OCI-LY3 (cell line): ENCODE measurements around the gene TRERF1.

Experiments used
- H2AFZ ChIP-seq: fragments of 200-600, 300-600 bp; shearing (Covaris generic); 2 replicates; pipeline ENCODE4 v1.6.0; 2014; ENCODE audit warnings: antibody characterized with exemption, low read depth, low read length
- H3K27ac ChIP-seq: fragments of 200-600, 300-600 bp; sonication (generic); 2 replicates; pipeline ENCODE4 v1.5.1; 2014; ENCODE audit warnings: mild to moderate bottlenecking, low read length, moderate library complexity, mixed read lengths
- H3K27me3 ChIP-seq: fragments of 200-600, 300-600 bp; sonication (generic); 2 replicates; pipeline ENCODE4 v1.6.1; 2014; ENCODE audit warnings: low read depth, low read length, mixed read lengths
- H3K36me3 ChIP-seq: fragments of 200-600, 300-600 bp; sonication (generic); replicated peaks from 2 replicates; pipeline ENCODE3; 2014; ENCODE audit warnings: low read depth, low read length, mixed read lengths
- H3K4me1 ChIP-seq: fragments of 300-600, 200-600 bp; sonication (generic); 2 replicates; pipeline ENCODE4 v1.6.1; 2014; ENCODE audit warnings: low read length, mixed read lengths
- H3K4me2 ChIP-seq: fragments of 200-600, 300-600 bp; sonication (generic); 2 replicates; pipeline ENCODE4 v1.6.1; 2014; ENCODE audit warnings: low read length, mixed read lengths
- H3K4me3 ChIP-seq: fragments of 300-600, 200-600 bp; sonication (generic); 2 replicates; pipeline ENCODE4 v1.5.1; 2014; ENCODE audit warnings: antibody characterized with exemption, mild to moderate bottlenecking, low read length, moderate library complexity
- H3K79me2 ChIP-seq: fragments of 300-600, 200-600 bp; shearing (Covaris generic); 2 replicates; pipeline ENCODE4 v1.6.1; 2014; ENCODE audit warnings: mild to moderate bottlenecking, low read length, mixed read lengths
- H3K9ac ChIP-seq: fragments of 300-600, 200-600 bp; shearing (Covaris generic); 2 replicates; pipeline ENCODE4 v1.6.0; 2014; ENCODE audit warnings: mild to moderate bottlenecking, low read length, moderate library complexity
- H3K9me3 ChIP-seq: fragments of 200-600, 300-600 bp; shearing (Covaris generic); 2 replicates; pipeline ENCODE4 v1.6.1; 2014; ENCODE audit warnings: low read length, mixed read lengths; ENCODE audit not compliant: insufficient read depth
- H4K20me1 ChIP-seq: fragments of 200-600, 300-600 bp; sonication (generic); 2 replicates; pipeline ENCODE4 v1.6.1; 2016; ENCODE audit warnings: low read length, mixed read lengths; ENCODE audit not compliant: insufficient read depth
- CTCF ChIP-seq: fragments of 200-600, 300-600 bp; sonication (generic); IDR thresholded peaks from 2 replicates; pipeline ENCODE4 v1.5.1; 2014; ENCODE audit warnings: antibody characterized with exemption, low read length, low read depth
- EZH2phosphoT487 ChIP-seq: fragments of 200-600 bp; shearing (Covaris generic); IDR thresholded peaks from 2 replicates; pipeline ENCODE4 v1.6.1; 2018; ENCODE audit warnings: antibody characterized with exemption, mixed run types, low read depth

The TRERF1 gene

DNA sequence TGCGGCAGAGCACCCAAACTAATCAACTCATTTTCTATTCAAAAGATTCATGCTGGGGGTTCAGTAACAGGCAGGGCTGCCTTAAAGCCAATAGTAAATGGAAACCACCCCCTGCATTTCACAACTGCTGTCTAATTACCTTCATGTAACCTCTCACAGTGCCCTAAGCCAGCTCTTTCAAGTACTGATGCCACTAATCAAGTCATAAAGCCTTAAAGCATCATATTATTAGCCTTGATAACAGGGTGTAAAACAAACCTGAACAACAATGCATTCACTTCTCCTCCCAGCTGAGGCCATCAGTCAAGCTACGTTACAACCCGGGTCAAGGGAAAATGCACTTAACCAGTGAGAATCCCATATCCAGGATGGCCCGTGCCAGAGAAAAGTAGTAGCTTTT lies 33.0 kb downstream of the TRERF1 start:
- Histone ChIP-seq H3K4me2 (no peak overlapping the region), H3K4me1 (peaks cover 20% of the 10 kb centered on the region), H3K27me3 (no peaks in the 10 kb centered on the region), H3K36me3 (peaks cover 4% of the 10 kb centered on the region), H3K9me3 (no peaks in the 10 kb centered on the region), H3K27ac (no peak overlapping the region), H3K4me3 (no peak overlapping the region), H3K79me2 (peaks cover 40% of the 10 kb centered on the region), H2AFZ (no peak overlapping the region), H3K9ac (no peak overlapping the region), H4K20me1 (peaks cover 41% of the 10 kb centered on the region; the same call in 1 of the 2 replicates)
- no peak for TF ChIP-seq CTCF
- no peak for TF ChIP-seq EZH2phosphoT487

DNA sequence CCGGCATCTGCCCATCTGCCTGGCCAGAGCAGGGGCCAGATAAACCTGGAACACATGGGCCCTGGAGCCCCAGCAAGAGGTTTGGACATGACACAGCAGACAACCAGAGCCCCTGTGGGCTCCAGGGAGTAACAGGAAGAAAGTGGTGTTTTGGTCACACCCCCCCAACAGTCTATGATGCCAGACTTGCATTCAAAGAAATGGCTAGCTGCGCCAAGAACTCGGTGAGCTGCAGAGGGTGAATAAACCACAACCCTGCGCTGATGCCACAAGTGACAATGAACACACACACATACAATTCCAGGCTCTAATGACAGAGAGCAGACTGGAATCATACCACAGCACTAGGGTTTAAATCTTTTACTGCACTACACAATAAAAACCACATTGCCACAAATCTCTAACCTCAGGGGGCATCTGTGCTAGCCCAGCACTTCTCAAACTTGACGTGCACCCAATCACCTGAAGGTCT lies 34.0 kb downstream of the TRERF1 start:
- no peak overlapping the region for H3K4me2 ChIP-seq
- H3K4me1 ChIP-seq = peaks cover 10% of the 10 kb centered on the region
- H3K36me3 ChIP-seq = peaks cover 4% of the 10 kb centered on the region
- H3K27me3 ChIP-seq = no peaks in the 10 kb centered on the region
- H2AFZ ChIP-seq = no peak overlapping the region
- H3K27ac ChIP-seq = no peak overlapping the region
- H3K4me3 ChIP-seq = no peak overlapping the region
- peaks cover 37% of the 10 kb centered on the region for H3K79me2 ChIP-seq
- peaks cover 33% of the 10 kb centered on the region; the same call in 1 of the 2 replicates for H4K20me1 ChIP-seq
- H3K9me3 ChIP-seq = no peaks in the 10 kb centered on the region
- H3K9ac ChIP-seq = no peak overlapping the region
- TF ChIP-seq EZH2phosphoT487 = no peak
- no peak for TF ChIP-seq CTCF

DNA sequence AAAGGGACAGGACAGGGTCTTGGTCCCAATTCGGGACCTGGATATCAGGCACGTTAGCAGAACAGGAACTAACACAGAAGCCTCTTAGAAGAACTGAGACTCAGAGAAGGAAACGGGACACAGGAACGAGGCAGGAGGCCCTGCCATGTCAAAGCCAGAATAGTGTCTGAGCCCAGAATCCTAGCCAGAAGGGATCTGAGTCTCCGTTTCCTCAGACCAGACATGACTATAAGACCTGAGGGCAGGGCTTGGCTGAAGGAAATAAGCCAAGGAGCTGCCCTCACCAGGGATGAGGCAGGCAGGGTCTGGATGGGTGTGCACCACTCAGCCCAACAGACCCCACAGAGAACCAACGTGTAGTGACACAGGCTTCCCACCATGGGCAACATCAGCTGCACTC lies 40.3 kb downstream of the TRERF1 start:
- H3K79me2 ChIP-seq = peaks cover 31% of the 10 kb centered on the region
- H3K27me3 ChIP-seq = no peaks in the 10 kb centered on the region
- H2AFZ ChIP-seq = no peak overlapping the region
- H3K4me1 ChIP-seq = peaks cover 40% of the 10 kb centered on the region
- peak overlapping the region; percentile 25 for H3K27ac ChIP-seq
- TF ChIP-seq CTCF = no peak
- TF ChIP-seq EZH2phosphoT487 = no peak
- peak overlapping the region; percentile 23; the same call in 1 of the 2 replicates for H3K9ac ChIP-seq
- H4K20me1 ChIP-seq = peaks cover 33% of the 10 kb centered on the region; the same call in 1 of the 2 replicates
- no peaks in the 10 kb centered on the region for H3K9me3 ChIP-seq
- peak overlapping the region; percentile 24 for H3K4me3 ChIP-seq
- peak overlapping the region; percentile 68 for H3K4me2 ChIP-seq
- H3K36me3 ChIP-seq = peaks cover 7% of the 10 kb centered on the region

GRCh38 chr6:42410861-42411260 lies 40.9 kb downstream of the TRERF1 start:
- Histone ChIP-seq H3K4me3 (peak overlapping the region; percentile 24; the same call in 1 of the 2 replicates), H3K27me3 (no peaks in the 10 kb centered on the region), H3K4me1 (peaks cover 40% of the 10 kb centered on the region), H2AFZ (no peak overlapping the region), H4K20me1 (peaks cover 38% of the 10 kb centered on the region; the same call in 1 of the 2 replicates), H3K9me3 (no peaks in the 10 kb centered on the region), H3K9ac (no peak overlapping the region), H3K4me2 (peak overlapping the region; percentile 68), H3K27ac (peak overlapping the region; percentile 25), H3K79me2 (peaks cover 36% of the 10 kb centered on the region), H3K36me3 (peaks cover 7% of the 10 kb centered on the region)
- TF ChIP-seq EZH2phosphoT487 (no peak), CTCF (no peak)
